OCI-LY1 (cell line): ENCODE measurements around the gene ZFP91.

ENCODE experiments used
- H2AFZ ChIP-seq: fragments of 200-600 bp; sonication (generic), shearing (Covaris generic); 2 replicates; pipeline ENCODE4 v1.6.0; 2014; ENCODE audit warnings: antibody characterized with exemption, mild to moderate bottlenecking, low read length
- H3F3A ChIP-seq: fragments of 200-600 bp; sonication (generic), shearing (Covaris generic); 2 replicates; pipeline ENCODE4 v1.6.0; 2014; ENCODE audit warnings: mild to moderate bottlenecking, antibody characterized with exemption, low read length, moderate library complexity; ENCODE audit not compliant: insufficient read depth
- H3K27ac ChIP-seq: fragments of 200-600 bp; sonication (generic); 2 replicates; pipeline ENCODE4 v1.5.1; 2014; ENCODE audit warnings: low read length, mixed run types, mild to moderate bottlenecking, low read depth; ENCODE audit not compliant: poor library complexity, severe bottlenecking
- H3K27me3 ChIP-seq: fragments of 200-600 bp; sonication (generic); 2 replicates; pipeline ENCODE4 v1.6.0; 2014; ENCODE audit warnings: antibody characterized with exemption, mild to moderate bottlenecking, low read length, moderate library complexity; ENCODE audit not compliant: insufficient read depth
- H3K36me3 ChIP-seq: fragments of 200-600 bp; sonication (generic); 2 replicates; pipeline ENCODE4 v1.6.1; 2014; ENCODE audit warnings: mild to moderate bottlenecking, antibody characterized with exemption, low read length, moderate library complexity, mixed read lengths; ENCODE audit not compliant: insufficient read depth
- H3K4me1 ChIP-seq: fragments of 200-600 bp; sonication (generic); 2 replicates; pipeline ENCODE4 v1.5.1; 2014; ENCODE audit warnings: mild to moderate bottlenecking, low read length, moderate library complexity; ENCODE audit not compliant: insufficient read depth, severe bottlenecking
- H3K4me2 ChIP-seq: fragments of 200-600 bp; sonication (generic), shearing (Covaris generic); 2 replicates; pipeline ENCODE4 v1.6.1; 2014; ENCODE audit warnings: low read length
- H3K4me3 ChIP-seq: fragments of 200-600 bp; sonication (generic); 2 replicates; pipeline ENCODE4 v1.5.1; 2014; ENCODE audit warnings: low read length, low read depth, mild to moderate bottlenecking, mixed read lengths; ENCODE audit not compliant: poor library complexity, severe bottlenecking
- H3K79me2 ChIP-seq: fragments of 200-600 bp; shearing (Covaris generic); 2 replicates; pipeline ENCODE4 v1.6.1; 2016; ENCODE audit warnings: mixed run types, low read length, mixed read lengths; ENCODE audit not compliant: insufficient read depth
- H3K9ac ChIP-seq: fragments of 200-600 bp; sonication (generic), shearing (Covaris generic); 2 replicates; pipeline ENCODE4 v1.6.1; 2014; ENCODE audit warnings: mild to moderate bottlenecking, low read length, mixed read lengths
- H3K9me2 ChIP-seq: fragments of 200-600 bp; sonication (generic), shearing (Covaris generic); 2 replicates; pipeline ENCODE4 v1.6.1; 2014; ENCODE audit warnings: low read depth, mild to moderate bottlenecking, low read length, mixed read lengths
- H3K9me3 ChIP-seq: fragments of 200-600 bp; shearing (Covaris generic); 2 replicates; pipeline ENCODE4 v1.6.1; 2014; ENCODE audit warnings: low read length, mixed read lengths
- H4K20me1 ChIP-seq: fragments of 200-600 bp; sonication (generic), shearing (Covaris generic); 2 replicates; pipeline ENCODE4 v1.6.0; 2016; ENCODE audit warnings: mild to moderate bottlenecking, low read length; ENCODE audit not compliant: insufficient read depth
- EZH2 ChIP-seq: fragments of 200-600 bp; sonication (generic), shearing (Covaris generic); IDR thresholded peaks from 2 replicates; pipeline ENCODE4 v1.8.0; 2017; ENCODE audit warnings: borderline replicate concordance, mixed run types, mild to moderate bottlenecking, antibody characterized with exemption, low read length, moderate library complexity, mixed read lengths
- TF ChIP-seq, protein P1 (sequence below): fragments of 200-600 bp; sonication (generic), shearing (Covaris generic); IDR thresholded peaks from 2 replicates; pipeline ENCODE4 v1.5.1; 2017; ENCODE audit warnings: mild to moderate bottlenecking, antibody characterized with exemption, low read length, moderate library complexity, mixed read lengths

Gene ZFP91

DNA sequence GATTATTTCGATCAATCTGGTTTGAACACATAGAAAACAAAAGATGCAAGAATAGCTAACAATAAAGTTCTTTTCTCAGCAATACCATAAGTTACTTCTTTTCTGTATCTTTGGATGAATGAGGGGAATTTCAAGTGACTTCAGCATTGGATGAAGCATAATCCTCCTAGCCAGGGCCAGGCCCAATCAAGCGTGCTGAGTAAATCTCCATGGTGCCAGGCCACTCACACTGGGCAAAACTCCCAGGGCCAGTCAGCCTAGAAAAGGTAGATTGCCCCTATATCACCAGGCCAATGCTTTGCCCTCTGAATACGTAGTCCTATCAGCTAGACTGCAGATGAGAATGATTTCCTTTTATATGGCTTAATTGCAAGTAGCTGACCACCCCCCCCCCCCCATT, 49.6 kb downstream of the ZFP91 start:
- TF ChIP-seq, protein P1, sequence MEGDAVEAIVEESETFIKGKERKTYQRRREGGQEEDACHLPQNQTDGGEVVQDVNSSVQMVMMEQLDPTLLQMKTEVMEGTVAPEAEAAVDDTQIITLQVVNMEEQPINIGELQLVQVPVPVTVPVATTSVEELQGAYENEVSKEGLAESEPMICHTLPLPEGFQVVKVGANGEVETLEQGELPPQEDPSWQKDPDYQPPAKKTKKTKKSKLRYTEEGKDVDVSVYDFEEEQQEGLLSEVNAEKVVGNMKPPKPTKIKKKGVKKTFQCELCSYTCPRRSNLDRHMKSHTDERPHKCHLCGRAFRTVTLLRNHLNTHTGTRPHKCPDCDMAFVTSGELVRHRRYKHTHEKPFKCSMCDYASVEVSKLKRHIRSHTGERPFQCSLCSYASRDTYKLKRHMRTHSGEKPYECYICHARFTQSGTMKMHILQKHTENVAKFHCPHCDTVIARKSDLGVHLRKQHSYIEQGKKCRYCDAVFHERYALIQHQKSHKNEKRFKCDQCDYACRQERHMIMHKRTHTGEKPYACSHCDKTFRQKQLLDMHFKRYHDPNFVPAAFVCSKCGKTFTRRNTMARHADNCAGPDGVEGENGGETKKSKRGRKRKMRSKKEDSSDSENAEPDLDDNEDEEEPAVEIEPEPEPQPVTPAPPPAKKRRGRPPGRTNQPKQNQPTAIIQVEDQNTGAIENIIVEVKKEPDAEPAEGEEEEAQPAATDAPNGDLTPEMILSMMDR: no peak
- no peak for TF ChIP-seq EZH2
- no peaks in the 10 kb centered on the region for H4K20me1 ChIP-seq
- no peaks in the 10 kb centered on the region for H3K4me1 ChIP-seq
- H3K4me3 ChIP-seq: no peak overlapping the region
- H3F3A ChIP-seq: no peaks in the 10 kb centered on the region
- H3K79me2 ChIP-seq: no peaks in the 10 kb centered on the region
- H3K36me3 ChIP-seq: peaks cover 32% of the 10 kb centered on the region
- H3K27me3 ChIP-seq: no peaks in the 10 kb centered on the region
- H3K9me2 ChIP-seq: no peaks in the 10 kb centered on the region
- H3K4me2 ChIP-seq: no peak overlapping the region
- no peak overlapping the region for H2AFZ ChIP-seq
- no peaks in the 10 kb centered on the region for H3K9me3 ChIP-seq
- no peak overlapping the region for H3K9ac ChIP-seq
- no peak overlapping the region for H3K27ac ChIP-seq

DNA sequence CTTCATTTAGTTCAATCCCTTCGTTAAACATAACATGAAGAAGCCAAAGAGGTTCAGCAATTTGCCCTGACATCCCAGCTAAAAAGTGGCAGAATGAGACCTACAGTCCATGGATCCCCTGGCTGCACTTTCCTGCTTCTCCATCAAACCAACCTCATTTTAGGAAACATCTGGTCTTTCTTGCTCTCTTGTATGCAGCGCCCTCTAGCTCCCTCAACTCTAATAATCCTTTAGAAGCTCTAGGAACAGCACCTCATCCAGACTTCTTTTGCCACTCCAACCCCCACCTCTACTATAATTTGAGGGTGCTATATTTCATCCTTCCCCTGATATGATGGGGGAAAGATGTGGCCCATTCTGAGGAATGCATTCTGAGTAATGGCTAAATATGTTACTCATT, 51.0 kb downstream of the ZFP91 start:
- Histone ChIP-seq H3F3A (no peaks in the 10 kb centered on the region), H4K20me1 (no peaks in the 10 kb centered on the region), H3K36me3 (peaks cover 18% of the 10 kb centered on the region), H3K9me2 (no peaks in the 10 kb centered on the region), H3K79me2 (no peaks in the 10 kb centered on the region), H2AFZ (no peak overlapping the region), H3K4me2 (no peak overlapping the region), H3K27me3 (no peaks in the 10 kb centered on the region), H3K4me3 (no peak overlapping the region), H3K27ac (no peak overlapping the region), H3K9me3 (no peaks in the 10 kb centered on the region), H3K4me1 (no peaks in the 10 kb centered on the region), H3K9ac (no peak overlapping the region)
- TF ChIP-seq EZH2: no peak
- TF ChIP-seq, protein P1: peak; percentile 77

DNA sequence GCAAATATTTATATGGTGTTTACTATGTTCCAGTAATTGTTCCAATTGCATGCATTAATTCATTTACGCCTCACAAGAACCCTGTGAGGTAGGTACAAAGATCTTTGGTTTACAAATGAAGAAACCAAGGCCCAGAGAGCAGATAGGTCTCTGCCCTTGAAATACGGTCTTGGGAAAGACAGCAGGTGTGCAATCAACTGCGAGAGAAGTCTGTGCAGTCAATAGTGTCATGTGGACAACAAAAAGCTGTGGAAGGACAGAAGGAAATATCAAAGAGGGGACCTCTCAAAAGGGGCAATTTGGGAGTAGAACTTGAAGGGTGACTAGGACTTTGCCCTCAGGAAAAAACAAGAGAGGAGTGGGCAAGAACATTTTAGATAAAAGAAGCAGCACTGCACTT, 52.5 kb downstream of the ZFP91 start:
- no peak overlapping the region for H3K27ac ChIP-seq
- H3K36me3 ChIP-seq: peaks cover 4% of the 10 kb centered on the region; the same call in 1 of the 2 replicates
- TF ChIP-seq, protein P1: no peak
- TF ChIP-seq EZH2: no peak
- no peaks in the 10 kb centered on the region for H3K4me1 ChIP-seq
- no peaks in the 10 kb centered on the region for H3F3A ChIP-seq
- no peaks in the 10 kb centered on the region for H3K9me3 ChIP-seq
- H4K20me1 ChIP-seq: no peaks in the 10 kb centered on the region
- H3K4me2 ChIP-seq: no peak overlapping the region
- no peaks in the 10 kb centered on the region for H3K27me3 ChIP-seq
- no peak overlapping the region for H3K9ac ChIP-seq
- H3K4me3 ChIP-seq: no peak overlapping the region
- H2AFZ ChIP-seq: no peak overlapping the region
- H3K9me2 ChIP-seq: no peaks in the 10 kb centered on the region
- H3K79me2 ChIP-seq: no peaks in the 10 kb centered on the region
